NT2/D1 (cell line): ENCODE results near the gene HDAC8.
A peak's percentile ranks its signal among the peaks of the same experiment; 100 is the strongest.

Experiments used
- DNase-seq: peaks from one replicate; pipeline ENCODE4 v3.0.0-alpha.2; 2011; ENCODE audit warnings: low read depth, low spot score
- H3K27me3 ChIP-seq: 2 replicates; pipeline ENCODE4 v1.6.0; 2011; ENCODE audit warnings: mild to moderate bottlenecking; ENCODE audit not compliant: insufficient read length, insufficient read depth
- H3K36me3 ChIP-seq: 2 replicates; pipeline ENCODE4 v1.6.1; 2011; ENCODE audit warnings: mild to moderate bottlenecking, low read length, mixed read lengths; ENCODE audit not compliant: insufficient read depth, insufficient read length
- H3K4me1 ChIP-seq: 2 replicates; pipeline ENCODE4 v1.5.1; 2011; ENCODE audit not compliant: insufficient read depth, insufficient read length
- H3K4me3 ChIP-seq: 2 replicates; pipeline ENCODE4 v1.5.1; 2011; ENCODE audit warnings: low read depth; ENCODE audit not compliant: insufficient read length
- H3K9ac ChIP-seq: 2 replicates; pipeline ENCODE4 v1.6.0; 2011; ENCODE audit warnings: low read depth; ENCODE audit not compliant: insufficient read length
- H3K9me3 ChIP-seq: 2 replicates; pipeline ENCODE4 v1.5.1; 2011; ENCODE audit warnings: mild to moderate bottlenecking, low read length; ENCODE audit not compliant: insufficient read depth
- SUZ12 ChIP-seq: IDR thresholded peaks from 2 replicates; pipeline ENCODE4 v1.6.1; 2011; ENCODE audit not compliant: insufficient read length, insufficient read depth; ENCODE audit errors: extremely low read depth
- YY1 ChIP-seq: IDR thresholded peaks from 2 replicates; pipeline ENCODE4 v1.6.1; 2011; ENCODE audit not compliant: insufficient read length, insufficient read depth
- ZNF274 ChIP-seq: IDR thresholded peaks from 2 replicates; pipeline ENCODE4 v1.6.1; 2011; ENCODE audit warnings: mild to moderate bottlenecking, low read depth, low read length

The HDAC8 gene

GRCh38 chrX:72304877-72305276 is 267.8 kb downstream of the HDAC8 start:
- TF ChIP-seq SUZ12 (no peak), YY1 (no peak), ZNF274 (no peak)
- no peak for DNase-seq
- peak overlapping the region; percentile 57 for H3K9ac ChIP-seq
- H3K4me1 ChIP-seq: no peaks in the 10 kb centered on the region
- peaks cover 88% of the 10 kb centered on the region for H3K27me3 ChIP-seq
- H3K9me3 ChIP-seq: no peaks in the 10 kb centered on the region
- peak overlapping the region; percentile 54 for H3K4me3 ChIP-seq
- H3K36me3 ChIP-seq: no peaks in the 10 kb centered on the region

- TF ChIP-seq YY1: no peak
- no peak for TF ChIP-seq ZNF274
- no peak for TF ChIP-seq SUZ12
- H3K36me3 ChIP-seq: no peaks in the 10 kb centered on the region
- no peak overlapping the region for H3K9ac ChIP-seq
- no peaks in the 10 kb centered on the region; the same call in 1 of the 2 replicates for H3K9me3 ChIP-seq
- no peak for DNase-seq
- H3K27me3 ChIP-seq: peaks cover 57% of the 10 kb centered on the region
- peaks cover 2% of the 10 kb centered on the region for H3K4me1 ChIP-seq
- no peak overlapping the region for H3K4me3 ChIP-seq
These were observed 270.9 kb downstream of the HDAC8 start for GRCh38 chrX:72301781-72302180.

GRCh38 chrX:72299891-72300630 is 272.6 kb downstream of the HDAC8 start:
- Histone ChIP-seq H3K4me3 (no peak overlapping the region), H3K9me3 (no peaks in the 10 kb centered on the region; the same call in 1 of the 2 replicates), H3K9ac (no peak overlapping the region), H3K27me3 (peaks cover 46% of the 10 kb centered on the region), H3K36me3 (no peaks in the 10 kb centered on the region), H3K4me1 (peaks cover 2% of the 10 kb centered on the region)
- TF ChIP-seq SUZ12 (no peak), ZNF274 (no peak), YY1 (no peak)
- DNase-seq: no peak

- Histone ChIP-seq H3K9me3 (no peaks in the 10 kb centered on the region; the same call in 1 of the 2 replicates), H3K9ac (no peak overlapping the region), H3K27me3 (peaks cover 27% of the 10 kb centered on the region), H3K36me3 (no peaks in the 10 kb centered on the region), H3K4me3 (no peak overlapping the region), H3K4me1 (peaks cover 2% of the 10 kb centered on the region)
- TF ChIP-seq YY1: no peak
- TF ChIP-seq ZNF274: no peak
- TF ChIP-seq SUZ12: no peak
- DNase-seq: no peak
These were observed 274.5 kb downstream of the HDAC8 start for GRCh38 chrX:72297953-72298730.

- TF ChIP-seq SUZ12 (no peak), ZNF274 (no peak), YY1 (no peak)
- no peak overlapping the region for H3K4me3 ChIP-seq
- DNase-seq: no peak
- peaks cover 15% of the 10 kb centered on the region for H3K27me3 ChIP-seq
- no peaks in the 10 kb centered on the region; the same call in 1 of the 2 replicates for H3K9me3 ChIP-seq
- no peak overlapping the region for H3K9ac ChIP-seq
- H3K36me3 ChIP-seq: no peaks in the 10 kb centered on the region
- peaks cover 2% of the 10 kb centered on the region for H3K4me1 ChIP-seq
These were observed 275.7 kb downstream of the HDAC8 start for GRCh38 chrX:72296991-72297390.

DNA sequence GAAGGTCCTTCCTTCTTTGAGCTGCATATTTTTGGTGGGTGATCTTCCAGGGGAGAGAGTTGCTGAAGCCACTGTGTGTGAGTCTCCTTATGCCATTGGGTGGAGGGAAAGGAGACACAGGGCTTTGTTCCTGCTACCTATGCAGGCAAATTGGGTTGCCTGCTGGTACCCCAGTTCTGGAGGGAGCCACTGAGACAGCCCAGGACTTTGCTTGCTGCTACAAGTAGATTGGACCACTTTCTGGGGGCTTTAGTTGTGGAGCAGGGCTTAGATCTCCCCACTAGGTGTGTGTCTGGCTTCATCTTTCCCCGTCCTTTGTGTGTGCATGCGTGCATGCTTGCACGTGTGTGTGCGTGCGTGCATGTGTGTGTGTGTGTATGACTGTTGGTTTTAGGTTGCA is 276.9 kb downstream of the HDAC8 start:
- no peak for DNase-seq
- H3K9me3 ChIP-seq: no peaks in the 10 kb centered on the region; the same call in 1 of the 2 replicates
- no peak overlapping the region for H3K9ac ChIP-seq
- no peak overlapping the region for H3K4me3 ChIP-seq
- H3K4me1 ChIP-seq: peaks cover 2% of the 10 kb centered on the region
- peaks cover 3% of the 10 kb centered on the region for H3K27me3 ChIP-seq
- no peaks in the 10 kb centered on the region for H3K36me3 ChIP-seq
- no peak for TF ChIP-seq YY1
- TF ChIP-seq ZNF274: no peak
- no peak for TF ChIP-seq SUZ12

DNA sequence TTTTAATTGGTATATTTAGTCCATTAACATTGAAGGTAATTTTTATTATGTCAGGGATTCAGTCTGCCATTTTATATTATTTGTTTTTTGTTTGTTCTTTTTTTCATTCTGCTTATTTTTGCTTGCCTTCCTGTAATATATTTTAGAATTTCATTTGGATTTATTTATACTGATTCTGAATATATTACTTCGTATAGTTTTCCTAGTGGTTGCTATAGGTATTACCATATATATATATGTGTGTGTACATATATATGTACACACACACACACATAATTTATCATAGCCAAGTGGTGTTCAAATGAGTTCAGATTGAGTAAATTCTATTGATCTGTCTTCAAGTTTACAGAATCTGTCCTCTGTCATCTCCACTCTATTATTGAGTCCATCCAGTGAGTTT is 278.1 kb downstream of the HDAC8 start:
- Histone ChIP-seq H3K4me1 (peaks cover 2% of the 10 kb centered on the region), H3K36me3 (no peaks in the 10 kb centered on the region), H3K9me3 (no peaks in the 10 kb centered on the region; the same call in 1 of the 2 replicates), H3K27me3 (no peaks in the 10 kb centered on the region), H3K4me3 (no peak overlapping the region), H3K9ac (no peak overlapping the region)
- no peak for DNase-seq
- TF ChIP-seq YY1: no peak
- TF ChIP-seq SUZ12: no peak
- no peak for TF ChIP-seq ZNF274
